SK-N-MC (cell line): ENCODE results near the gene TMEM141.

Experiments used
- EZH2 ChIP-seq: fragments of 200-600 bp; sonication (generic); IDR thresholded peaks from one replicate; pipeline ENCODE4 v1.6.1; 2017; ENCODE audit warnings: antibody characterized with exemption
- POLR2AphosphoS5 ChIP-seq: IDR thresholded peaks from 2 replicates; pipeline ENCODE4 v1.6.1; 2012; ENCODE audit warnings: mild to moderate bottlenecking, low read depth, low read length, borderline replicate concordance

DNA sequence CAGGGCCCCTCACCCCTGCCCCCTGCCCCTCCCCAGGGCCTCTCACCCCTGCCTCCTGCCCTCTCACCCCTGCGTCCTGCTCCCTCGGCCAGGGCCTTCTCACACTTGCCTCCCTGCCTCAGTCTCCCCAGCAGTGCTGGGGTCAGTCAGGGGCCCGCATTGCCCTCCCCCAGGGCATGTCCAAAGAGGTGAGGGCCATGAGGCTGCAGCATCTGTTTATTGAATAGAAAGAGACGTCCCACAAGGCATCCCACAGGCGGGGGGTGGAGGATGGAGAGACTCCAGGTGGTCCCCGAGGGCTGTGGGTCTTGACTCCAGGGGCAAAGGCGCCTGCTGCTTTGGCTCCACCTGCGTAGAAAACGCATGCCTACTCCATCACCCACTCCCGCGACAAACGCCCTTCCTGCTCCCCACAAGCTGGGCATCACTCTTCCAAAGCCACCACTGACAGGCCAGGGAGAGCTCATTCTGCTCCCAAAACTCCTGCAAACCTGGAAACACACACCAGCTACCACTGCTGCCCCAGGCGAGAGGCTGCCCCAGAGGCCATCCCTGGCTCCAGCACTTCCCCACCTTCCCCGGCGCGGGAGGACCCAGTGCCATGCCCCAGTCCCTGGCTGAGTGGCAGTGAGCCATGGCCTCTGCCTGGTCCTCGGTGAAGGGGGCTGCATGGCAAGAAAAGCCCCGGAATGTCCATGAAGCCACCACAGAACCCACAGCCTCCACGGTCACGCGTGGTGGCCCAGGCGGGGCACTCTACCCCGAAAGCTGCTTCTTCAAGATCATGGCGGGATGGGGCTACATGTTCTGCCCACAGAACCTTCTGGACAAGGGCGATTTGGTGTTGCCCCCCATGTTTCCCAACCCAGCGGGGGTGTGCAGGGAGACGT, 31.5 kb upstream of the TMEM141 start:
- TF ChIP-seq POLR2AphosphoS5 (no peak), EZH2 (no peak)
